Hindlimb muscle (tissue), 1 donor: ENCODE measurements around the gene FLRT1. TPM values are rescaled to one million over a fixed set of nuclear protein-coding genes. Genes with fewer than 3 reads are reported as not detected.

Experiments
- DNase-seq: peaks from one replicate; pipeline ENCODE4 v3.0.0-alpha.2; 2013
- polyA plus RNA-seq: library from polyadenylated mRNA; unstranded; fragments of 120-200 nt; gene quantifications from one replicate; pipeline ENCODE4 v1.2.1, GENCODE V29; 2013; ENCODE audit not compliant: insufficient read length

FLRT1 gene
- polyA plus RNA-seq: 2.8 TPM

- no peak for DNase-seq
Measured at GRCh38 chr11:64035576-64035975, at the start of gene FLRT1. Gene FLRT1, plus strand, starts transcription at chr11:64035931. Its CDS starts 80,337 bp downstream, at chr11:64116268.

- DNase-seq: peak; percentile 89
Measured at GRCh38 chr11:63986156-63986931, 49.4 kb upstream of the FLRT1 start, which contains the start of gene OTUB1. Gene OTUB1, plus strand, starts transcription at chr11:63986438. Its CDS starts 19 bp downstream, at chr11:63986457.

- no peak for DNase-seq
Measured at GRCh38 chr11:63986932-63987513, 48.7 kb upstream of the FLRT1 start.

- DNase-seq: no peak
Measured at GRCh38 chr11:63991558-63991957, 44.2 kb upstream of the FLRT1 start.

- DNase-seq: no peak
Measured at GRCh38 chr11:63993100-63993499, 42.6 kb upstream of the FLRT1 start.

GRCh38 chr11:63993993-63994392 lies 41.7 kb upstream of the FLRT1 start:
- no peak for DNase-seq

- no peak for DNase-seq
Measured at GRCh38 chr11:63996512-63996911, 39.2 kb upstream of the FLRT1 start.

GRCh38 chr11:63997104-63997700 lies 38.5 kb upstream of the FLRT1 start:
- no peak for DNase-seq

- DNase-seq: no peak
Measured at GRCh38 chr11:63997801-63998337, 37.9 kb upstream of the FLRT1 start.

GRCh38 chr11:63998558-63999348 lies 37.0 kb upstream of the FLRT1 start:
- no peak for DNase-seq

- peak; percentile 43 for DNase-seq
Measured at GRCh38 chr11:63999349-64000025, 36.2 kb upstream of the FLRT1 start.

GRCh38 chr11:64000026-64000739 lies 35.5 kb upstream of the FLRT1 start:
- DNase-seq: peak; percentile 87

- no peak for DNase-seq
Measured at GRCh38 chr11:64000740-64001483, 34.8 kb upstream of the FLRT1 start.

GRCh38 chr11:64001484-64002420 lies 34.0 kb upstream of the FLRT1 start:
- peak; percentile 75 for DNase-seq

GRCh38 chr11:64003807-64004589 lies 31.7 kb upstream of the FLRT1 start:
- no peak for DNase-seq

- DNase-seq: no peak
Measured at GRCh38 chr11:64004590-64004984, 31.1 kb upstream of the FLRT1 start.

GRCh38 chr11:64005691-64006090 lies 30.0 kb upstream of the FLRT1 start:
- no peak for DNase-seq

- DNase-seq: no peak
Measured at GRCh38 chr11:64006398-64006797, 29.3 kb upstream of the FLRT1 start.
